ENCODE results near the gene ENTREP1. TPM values are rescaled to one million over a fixed set of nuclear protein-coding genes. Genes with fewer than 3 reads are reported as not detected.

ENTREP1 gene
- total RNA-seq, 4 donors from 2014 or later = 2.3 to 6.3 (median 3.7) TPM

- DNase-seq (ENCODE audit: low spot score in 2 of 2) = no peak
- TF ChIP-seq EP300 (IDR thresholded peaks at IDR 0.05) (no peak), CTCF (IDR thresholded peaks at IDR 0.05) (no peak), POLR2A (IDR thresholded peaks at IDR 0.05) (no peak)
- no peaks in the 10 kb centered on the region for H3K9me3 ChIP-seq
- 78 to 81% methylated on average over 2 of the region's 2 CpGs for WGBS, 2 donors
- H3K27me3 ChIP-seq = no peaks in the 10 kb centered on the region
- no peaks in the 10 kb centered on the region for H3K36me3 ChIP-seq
- no peak overlapping the region for H3K27ac ChIP-seq
- no peaks in the 10 kb centered on the region for H3K4me1 ChIP-seq
- H3K4me3 ChIP-seq = no peak overlapping the region
These were observed 14.6 kb downstream of the ENTREP1 start for GRCh38 chr9:69339620-69340019.

DNA sequence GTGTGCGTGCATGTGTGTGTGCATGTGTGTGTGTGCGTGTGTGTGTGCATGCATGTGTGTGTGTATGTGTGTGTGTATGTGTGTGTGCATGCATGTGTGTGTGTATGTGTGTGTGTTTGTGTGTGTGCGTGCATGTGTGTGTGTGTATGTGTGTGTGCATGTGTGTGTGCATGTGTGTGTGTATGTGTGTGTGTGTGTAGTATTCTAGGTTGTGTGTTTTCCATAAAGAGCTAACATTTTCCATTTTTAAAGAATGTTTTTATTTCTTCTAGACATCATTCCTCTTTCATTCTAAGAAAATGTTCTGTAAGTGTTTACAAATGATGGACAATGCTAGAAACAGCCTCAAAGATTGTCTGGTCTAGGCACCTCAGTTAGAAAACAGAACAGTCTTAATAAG, 15.6 kb downstream of the ENTREP1 start:
- no peaks in the 10 kb centered on the region for H3K4me1 ChIP-seq
- TF ChIP-seq EP300 (IDR thresholded peaks at IDR 0.05) (no peak), CTCF (IDR thresholded peaks at IDR 0.05) (no peak), POLR2A (IDR thresholded peaks at IDR 0.05) (no peak)
- no peak for DNase-seq (ENCODE audit: low spot score in 2 of 2)
- no peaks in the 10 kb centered on the region for H3K27me3 ChIP-seq
- H3K9me3 ChIP-seq = no peaks in the 10 kb centered on the region
- H3K27ac ChIP-seq = no peak overlapping the region
- H3K36me3 ChIP-seq = no peaks in the 10 kb centered on the region
- WGBS, 2 donors = 8 to 11% methylated on average over 3 of the region's 3 CpGs
- H3K4me3 ChIP-seq = no peak overlapping the region

DNA sequence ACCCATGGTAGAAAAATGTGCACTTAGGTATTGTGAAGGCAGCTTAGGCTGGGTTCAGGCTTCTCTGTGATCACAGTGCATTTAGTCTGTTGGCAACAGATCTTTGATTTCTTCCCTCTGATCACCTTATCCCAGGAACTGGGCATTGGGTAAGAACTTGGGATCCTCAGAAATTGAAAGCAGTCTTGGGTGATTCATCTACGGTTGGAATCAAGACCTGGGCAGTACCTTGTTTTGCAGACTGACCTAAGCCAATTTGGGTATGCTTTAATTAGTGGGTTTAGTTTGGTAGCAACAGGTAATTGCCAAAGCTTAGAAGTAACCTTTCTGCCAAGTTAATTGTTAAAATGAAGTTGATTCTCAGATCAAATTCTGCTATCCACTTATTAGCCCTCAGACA, 17.8 kb downstream of the ENTREP1 start:
- no peak for DNase-seq (ENCODE audit: low spot score in 2 of 2)
- WGBS, 2 donors = 94 to 95% methylated on average over 1 of the region's 1 CpG
- TF ChIP-seq EP300 (IDR thresholded peaks at IDR 0.05) = no peak
- no peaks in the 10 kb centered on the region for H3K4me1 ChIP-seq
- H3K9me3 ChIP-seq = no peaks in the 10 kb centered on the region
- no peaks in the 10 kb centered on the region for H3K36me3 ChIP-seq
- H3K27ac ChIP-seq = no peak overlapping the region
- H3K4me3 ChIP-seq = no peak overlapping the region
- no peaks in the 10 kb centered on the region for H3K27me3 ChIP-seq

DNA sequence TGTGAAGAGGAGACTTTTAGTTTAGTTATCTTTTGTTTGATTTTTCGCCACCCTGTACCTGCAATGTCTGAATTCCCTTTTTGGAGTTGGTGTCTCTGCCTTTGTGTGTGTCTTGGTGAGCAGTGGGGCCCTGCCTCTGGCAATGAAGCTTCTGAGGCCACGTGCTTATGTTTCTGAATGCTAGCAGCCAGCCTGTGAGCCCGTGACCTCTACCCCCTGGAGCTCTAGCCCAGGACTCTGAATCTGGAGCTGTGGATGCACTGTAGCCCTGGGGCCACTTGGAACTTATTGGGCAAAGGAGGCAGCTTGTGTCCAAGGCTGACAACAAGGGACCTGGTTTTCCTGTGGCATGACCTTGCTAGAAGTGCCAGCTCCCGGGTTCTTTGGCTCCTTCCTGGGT, 19.4 kb downstream of the ENTREP1 start:
- whole genome bisulfite sequencing, 2 donors = 68 to 72% methylated on average over 4 of the region's 4 CpGs
- H3K9me3 ChIP-seq = no peaks in the 10 kb centered on the region
- TF ChIP-seq EP300 (IDR thresholded peaks at IDR 0.05) (no peak), CTCF (IDR thresholded peaks at IDR 0.05) (no peak), POLR2A (IDR thresholded peaks at IDR 0.05) (no peak)
- H3K27ac ChIP-seq = no peak overlapping the region
- no peaks in the 10 kb centered on the region for H3K27me3 ChIP-seq
- H3K4me1 ChIP-seq = no peaks in the 10 kb centered on the region
- no peak for DNase-seq (ENCODE audit: low spot score in 2 of 2)
- no peaks in the 10 kb centered on the region for H3K36me3 ChIP-seq
- no peak overlapping the region for H3K4me3 ChIP-seq

GRCh38 chr9:69346596-69347390, 21.8 kb downstream of the ENTREP1 start:
- Histone ChIP-seq H3K27ac (no peak overlapping the region), H3K27me3 (no peaks in the 10 kb centered on the region), H3K36me3 (no peaks in the 10 kb centered on the region), H3K4me1 (no peaks in the 10 kb centered on the region), H3K9me3 (no peaks in the 10 kb centered on the region), H3K4me3 (no peak overlapping the region)
- WGBS, 2 donors = 89 to 93% methylated on average over 6 of the region's 6 CpGs
- DNase-seq (ENCODE audit: low spot score in 2 of 2) = no peak
- TF ChIP-seq POLR2A (IDR thresholded peaks at IDR 0.05) = no peak
- no peak for TF ChIP-seq EP300 (IDR thresholded peaks at IDR 0.05)
- TF ChIP-seq CTCF (IDR thresholded peaks at IDR 0.05) = no peak
